HFF-Myc (cell line): ENCODE measurements around the gene CST6.

Experiments used
- DNase-seq: peaks from one replicate; pipeline ENCODE4 v3.0.0-alpha.2; 2011; ENCODE audit warnings: low read depth; ENCODE audit errors: extremely low read depth
- H3K4me3 ChIP-seq: replicated peaks from 2 replicates; pipeline ENCODE4 v1.5.1; 2011; ENCODE audit warnings: low read depth, mild to moderate bottlenecking, control low read depth, low read length
- TF ChIP-seq, protein P1 (sequence below): IDR thresholded peaks from 2 replicates; pipeline ENCODE4 v1.5.1; 2012; ENCODE audit warnings: mild to moderate bottlenecking, low read depth, low read length, control low read depth; ENCODE audit errors: missing control alignments

The CST6 gene

DNA sequence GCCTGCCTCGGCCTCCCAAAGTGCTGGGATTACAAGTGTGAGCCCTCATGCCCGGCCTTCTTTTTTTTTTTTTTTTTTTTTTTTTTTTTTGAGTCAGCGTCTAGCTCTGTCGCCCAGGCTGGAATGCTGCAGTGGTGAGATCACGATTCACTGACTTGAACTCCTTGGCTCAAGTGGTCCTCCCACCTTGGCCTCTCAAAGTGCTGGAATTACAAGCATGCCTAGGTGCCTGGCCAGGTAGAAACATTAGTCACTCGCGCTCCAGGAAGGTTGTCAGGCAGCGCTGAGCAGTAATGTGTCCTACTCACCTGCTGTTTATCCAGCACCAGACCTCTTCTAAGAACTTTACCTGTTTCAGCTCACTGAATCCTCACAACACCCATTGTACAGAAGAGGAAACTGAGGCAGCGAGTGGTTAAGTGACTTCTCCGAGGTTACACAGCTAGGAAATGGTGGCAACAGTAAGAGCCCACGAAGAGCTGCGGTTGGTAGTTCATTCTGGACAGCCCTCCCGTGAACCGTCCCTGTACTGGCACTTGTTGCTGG is 496 bp upstream of the CST6 start:
- H3K4me3 ChIP-seq = no peak overlapping the region
- DNase-seq = no peak
- TF ChIP-seq, protein P1, sequence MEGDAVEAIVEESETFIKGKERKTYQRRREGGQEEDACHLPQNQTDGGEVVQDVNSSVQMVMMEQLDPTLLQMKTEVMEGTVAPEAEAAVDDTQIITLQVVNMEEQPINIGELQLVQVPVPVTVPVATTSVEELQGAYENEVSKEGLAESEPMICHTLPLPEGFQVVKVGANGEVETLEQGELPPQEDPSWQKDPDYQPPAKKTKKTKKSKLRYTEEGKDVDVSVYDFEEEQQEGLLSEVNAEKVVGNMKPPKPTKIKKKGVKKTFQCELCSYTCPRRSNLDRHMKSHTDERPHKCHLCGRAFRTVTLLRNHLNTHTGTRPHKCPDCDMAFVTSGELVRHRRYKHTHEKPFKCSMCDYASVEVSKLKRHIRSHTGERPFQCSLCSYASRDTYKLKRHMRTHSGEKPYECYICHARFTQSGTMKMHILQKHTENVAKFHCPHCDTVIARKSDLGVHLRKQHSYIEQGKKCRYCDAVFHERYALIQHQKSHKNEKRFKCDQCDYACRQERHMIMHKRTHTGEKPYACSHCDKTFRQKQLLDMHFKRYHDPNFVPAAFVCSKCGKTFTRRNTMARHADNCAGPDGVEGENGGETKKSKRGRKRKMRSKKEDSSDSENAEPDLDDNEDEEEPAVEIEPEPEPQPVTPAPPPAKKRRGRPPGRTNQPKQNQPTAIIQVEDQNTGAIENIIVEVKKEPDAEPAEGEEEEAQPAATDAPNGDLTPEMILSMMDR = no peak

DNA sequence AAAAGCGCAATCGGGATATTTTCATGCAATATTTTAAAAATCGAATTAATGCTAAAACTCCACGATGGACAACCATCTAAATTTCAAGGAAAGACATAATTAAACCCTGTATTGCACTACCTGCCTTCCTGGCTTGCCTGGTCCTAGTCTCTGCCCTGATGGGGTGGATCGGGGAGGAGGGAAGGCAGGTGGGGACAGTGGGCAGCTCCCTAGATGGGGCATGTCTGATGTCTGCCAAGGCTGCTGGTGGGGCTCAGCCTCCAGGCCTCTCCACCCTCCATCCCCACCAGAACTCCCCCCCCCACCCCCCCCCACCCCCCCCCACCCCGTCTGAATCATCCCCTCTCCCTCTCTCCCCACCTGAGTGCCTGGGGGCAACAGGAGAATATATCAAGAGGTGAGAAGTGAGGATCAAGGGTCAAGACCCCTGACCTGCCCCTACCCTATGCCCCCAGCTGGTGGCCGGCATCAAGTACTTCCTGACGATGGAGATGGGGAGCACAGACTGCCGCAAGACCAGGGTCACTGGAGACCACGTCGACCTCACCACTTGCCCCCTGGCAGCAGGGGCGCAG is 650 bp downstream of the CST6 start:
- no peak for DNase-seq
- H3K4me3 ChIP-seq = no peak overlapping the region
- TF ChIP-seq, protein P1 = no peak

DNA sequence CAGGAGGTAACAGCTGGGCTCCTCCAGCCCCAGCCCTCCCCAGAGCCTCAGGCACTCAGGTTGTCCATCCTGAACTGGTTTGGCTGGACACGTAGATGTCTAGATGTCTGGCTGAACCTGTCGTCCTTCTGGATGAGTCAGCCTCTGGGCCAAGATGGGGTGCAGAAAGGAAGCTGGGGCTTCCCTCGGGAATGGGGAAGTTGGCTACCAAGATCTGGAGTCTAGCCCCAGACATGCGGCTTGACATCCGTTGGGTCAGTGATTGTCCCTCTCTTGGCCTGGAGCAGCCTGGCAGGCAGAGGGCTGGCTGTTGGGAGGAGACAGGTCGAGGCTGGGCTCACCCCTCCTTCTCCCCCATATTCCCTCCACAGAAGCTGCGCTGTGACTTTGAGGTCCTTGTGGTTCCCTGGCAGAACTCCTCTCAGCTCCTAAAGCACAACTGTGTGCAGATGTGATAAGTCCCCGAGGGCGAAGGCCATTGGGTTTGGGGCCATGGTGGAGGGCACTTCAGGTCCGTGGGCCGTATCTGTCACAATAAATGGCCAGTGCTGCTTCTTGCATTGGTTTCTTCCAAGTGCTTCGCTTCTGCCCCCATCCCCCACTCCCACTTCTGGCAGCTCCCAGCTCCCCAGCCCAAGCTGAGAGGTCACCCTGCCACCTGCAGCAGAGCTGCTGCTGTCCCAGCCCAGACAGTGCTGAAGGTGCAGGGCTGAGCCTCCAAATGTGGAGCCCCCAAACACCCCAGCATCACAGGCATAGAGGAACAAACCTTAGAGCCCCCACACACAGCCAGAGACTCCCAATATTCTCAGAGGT is 1.3 kb downstream of the CST6 start:
- H3K4me3 ChIP-seq = no peak overlapping the region
- TF ChIP-seq, protein P1 = no peak
- DNase-seq = no peak

DNA sequence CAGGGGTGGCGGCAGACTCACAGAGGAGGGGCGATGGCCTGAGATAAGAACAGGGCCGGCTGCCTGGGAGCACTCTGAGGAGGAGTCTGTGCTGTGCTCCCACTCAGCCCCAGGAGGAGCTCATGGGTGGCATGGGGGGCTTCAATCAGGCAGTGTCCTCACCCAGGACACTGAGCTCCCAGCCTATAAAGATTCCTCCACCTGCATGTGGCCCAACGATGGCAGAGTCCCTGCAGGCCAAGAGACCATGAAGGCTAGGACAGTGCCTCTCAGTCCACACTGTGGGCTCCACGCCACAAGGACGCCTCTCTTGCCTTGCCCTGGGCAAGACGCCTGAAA is 1.9 kb downstream of the CST6 start:
- DNase-seq = no peak
- TF ChIP-seq, protein P1 = no peak
- H3K4me3 ChIP-seq = no peak overlapping the region

DNA sequence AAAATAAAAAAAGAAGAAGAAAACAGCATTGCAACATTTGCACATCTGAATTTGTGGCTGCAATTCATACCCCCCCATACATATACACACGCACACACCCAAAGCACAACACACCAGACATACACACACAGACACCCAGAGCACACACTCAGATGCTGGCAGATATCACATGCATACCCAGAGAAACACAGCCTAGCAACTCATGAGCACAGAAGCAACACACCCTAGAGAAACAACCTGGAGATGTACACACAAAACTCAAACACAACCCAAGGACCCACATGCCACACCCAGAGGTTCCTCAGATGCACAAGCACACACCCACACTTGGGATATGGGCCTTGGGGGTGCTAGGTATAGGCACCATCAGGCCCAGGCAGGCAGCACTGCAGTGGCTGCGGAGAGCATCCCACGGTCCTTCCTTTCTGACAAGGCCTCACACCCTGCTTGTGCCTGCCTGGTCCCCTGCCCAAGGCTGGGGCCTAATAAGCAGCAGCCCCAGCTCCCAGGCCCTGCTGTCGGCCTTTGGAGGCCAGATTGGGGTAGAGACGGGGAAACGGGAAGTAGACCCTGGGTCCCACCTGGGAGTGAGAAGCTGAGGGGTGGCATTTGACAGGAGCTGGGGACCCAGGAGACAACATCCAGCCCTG is 3.1 kb downstream of the CST6 start:
- H3K4me3 ChIP-seq = no peak overlapping the region
- TF ChIP-seq, protein P1 = no peak
- no peak for DNase-seq

DNA sequence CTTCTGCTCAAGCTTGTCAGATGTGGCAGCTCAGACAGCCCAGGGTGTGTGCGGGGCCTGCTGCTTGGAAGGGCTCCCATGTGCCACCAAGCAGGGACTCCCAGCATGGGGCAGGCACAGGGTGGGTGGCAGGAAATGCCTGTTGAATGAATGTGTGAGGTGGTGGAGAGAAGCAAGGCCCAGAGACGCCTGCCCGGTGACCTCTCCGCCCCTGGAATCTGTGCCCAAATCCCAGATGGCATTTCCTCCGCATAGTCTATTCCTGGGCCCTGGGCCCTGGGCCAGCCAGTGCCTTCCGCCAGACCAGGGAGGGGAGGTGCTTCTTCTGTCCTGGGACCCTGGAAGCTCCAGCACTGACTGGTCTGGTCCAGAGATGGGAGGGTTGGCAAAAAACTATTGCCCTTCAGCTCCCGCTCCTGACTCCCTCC is 3.7 kb downstream of the CST6 start:
- no peak for DNase-seq
- TF ChIP-seq, protein P1 = no peak
- no peak overlapping the region for H3K4me3 ChIP-seq
